Activated gamma-delta T cell (primary cell): ENCODE results near the gene TAF6.

ENCODE experiments used
- DNase-seq: peaks from one replicate; lab custom pipeline; 2025; lab: John Stamatoyannopoulos, UW

TAF6 gene

GRCh38 chr7:100071018-100071723 lies 48.0 kb downstream of the TAF6 start:
- no peak for DNase-seq

GRCh38 chr7:100069991-100070390 lies 49.2 kb downstream of the TAF6 start:
- DNase-seq: no peak

GRCh38 chr7:100066953-100067352 lies 52.2 kb downstream of the TAF6 start:
- DNase-seq: no peak

DNA sequence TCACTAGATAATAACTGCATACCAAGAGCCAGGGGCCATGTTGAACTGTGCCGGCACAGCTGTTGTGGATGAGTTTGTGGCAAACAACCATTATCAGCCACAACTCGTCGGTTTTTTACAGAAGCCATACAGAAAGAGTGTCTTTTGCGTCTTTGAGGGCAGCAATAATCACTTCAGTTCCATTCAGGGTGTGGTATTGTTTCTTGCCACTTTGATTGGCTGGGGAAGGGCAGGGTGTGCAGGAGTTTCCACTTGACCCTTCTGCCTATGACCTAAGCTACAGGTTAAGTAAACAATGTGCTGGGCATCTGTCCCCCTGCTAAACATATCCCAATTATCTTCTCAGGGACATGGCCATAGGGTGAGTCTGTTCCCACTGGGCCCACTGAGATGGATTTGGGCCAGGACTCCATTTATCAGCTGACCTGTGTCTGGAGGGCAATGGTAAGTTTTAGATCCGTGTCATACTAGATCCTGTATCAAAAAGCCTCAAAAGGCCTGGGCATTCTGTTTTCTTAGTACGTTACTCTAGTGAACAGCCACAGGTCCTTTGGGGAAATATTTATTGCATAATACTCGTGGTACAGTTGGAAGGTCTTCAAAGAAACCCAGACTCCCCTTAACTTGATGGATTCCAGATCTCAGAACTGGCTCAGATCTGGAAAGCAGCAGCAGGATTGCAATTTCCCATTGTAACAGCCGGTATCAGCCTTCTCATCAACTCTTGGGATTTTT lies 53.5 kb downstream of the TAF6 start:
- no peak for DNase-seq

GRCh38 chr7:100064162-100064561 lies 55.0 kb downstream of the TAF6 start:
- no peak for DNase-seq

DNA sequence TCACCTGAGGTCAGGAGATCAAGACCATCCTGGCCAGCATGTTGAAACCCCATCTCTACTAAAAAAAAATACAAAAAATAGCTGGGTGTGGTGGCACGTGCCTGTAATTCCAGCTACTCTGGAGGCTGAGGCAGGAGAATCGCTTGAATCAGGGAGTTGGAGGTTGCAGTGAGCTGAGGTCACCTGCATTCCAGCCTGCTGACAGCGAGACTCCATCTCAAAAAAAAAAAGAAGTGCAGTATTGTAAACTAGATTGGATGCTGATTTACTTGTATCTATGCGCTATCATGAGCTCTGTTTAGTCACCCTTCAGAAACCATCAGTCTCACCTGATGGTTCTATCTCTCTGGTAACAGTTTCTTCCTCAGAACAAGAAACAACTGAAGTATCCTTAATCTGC lies 55.8 kb downstream of the TAF6 start:
- DNase-seq: no peak

DNA sequence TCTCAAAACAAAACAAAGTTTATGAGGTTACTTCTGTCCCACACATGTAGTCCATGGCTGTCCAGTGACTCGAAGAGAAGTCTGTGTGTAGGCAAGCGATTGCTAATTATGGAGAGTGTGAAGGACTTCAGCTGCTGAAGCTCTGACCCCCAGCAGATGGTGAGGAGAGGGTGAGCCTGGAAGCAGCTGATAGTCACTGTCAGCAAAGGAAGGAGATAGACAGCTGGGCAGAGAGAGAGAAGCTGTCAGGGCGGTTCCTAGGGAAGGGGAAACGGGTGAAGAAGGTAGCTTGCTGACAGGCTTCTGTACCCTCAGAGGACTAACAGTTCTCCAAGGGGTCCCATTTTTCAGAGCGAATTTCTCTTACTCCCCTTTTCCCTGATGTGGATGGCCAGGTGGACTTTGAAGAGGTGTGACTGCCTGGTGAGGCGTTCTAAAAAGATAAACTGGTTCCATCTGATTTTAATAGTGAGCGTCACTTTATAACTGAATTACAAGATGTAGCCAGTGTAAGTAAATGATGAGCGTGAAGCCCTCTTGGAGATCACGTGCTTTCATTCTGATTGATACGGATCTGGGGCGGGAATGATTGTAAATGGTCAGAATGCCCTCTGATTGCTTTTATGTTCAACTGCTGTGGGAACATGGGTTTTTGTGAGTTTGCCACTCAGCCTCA lies 57.5 kb downstream of the TAF6 start:
- DNase-seq: no peak

DNA sequence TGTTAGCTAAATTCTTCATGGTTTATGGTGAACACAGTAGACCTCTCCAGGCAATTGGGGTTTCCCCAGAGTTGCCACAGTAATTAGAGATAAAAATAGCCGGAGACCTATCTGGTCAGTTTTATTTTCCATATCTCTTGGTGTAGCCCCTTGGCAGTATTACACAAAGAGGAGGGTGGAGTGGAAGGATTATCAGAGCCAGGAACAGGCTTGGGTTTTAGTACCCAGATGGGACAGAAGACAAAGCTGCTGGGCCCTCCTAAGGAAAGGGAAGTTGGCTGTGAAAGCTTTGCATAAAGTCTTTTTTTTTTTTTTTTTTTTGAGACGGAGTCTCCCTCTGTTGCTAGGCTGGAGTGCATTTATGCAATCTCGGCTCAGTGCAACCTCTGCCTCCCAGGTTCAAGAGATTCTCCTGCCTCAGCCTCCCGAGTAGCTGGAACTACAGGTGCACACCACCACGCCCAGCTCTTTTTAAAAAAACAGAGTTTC lies 59.9 kb downstream of the TAF6 start:
- DNase-seq: no peak
